Natural killer cell (primary cell): Measurements from ENCODE around the gene CENPB. TPM values are rescaled to one million over a fixed set of nuclear protein-coding genes. Genes with fewer than 3 reads are reported as not detected.

Source experiments
- ATAC-seq, 3 donors: fragments of 150-1000 bp in 2 of 3; fragments of 200-7000 bp in 1 of 3; cut with Tn5 transposase; 1 replicate in 1 of 3; 2 replicates in 2 of 3; pipeline ENCODE4 v1.10.0; 2021; ENCODE audit warnings: mild to moderate bottlenecking in 2 of 3, moderate library complexity in 2 of 3
- DNase-seq, 2 donors: peaks; one replicate each; pipeline versions ENCODE4 v3.0.0 to v3.0.0-alpha.2; 2013 to 2021; ENCODE audit warnings: mixed read lengths in 1 of 2
- H3K27ac ChIP-seq: one replicate; pipeline ENCODE4 v1.5.1; 2013; ENCODE audit warnings: mild to moderate bottlenecking, low read length
- H3K27me3 ChIP-seq: one replicate; pipeline ENCODE4 v1.6.1; 2013; ENCODE audit warnings: low read length; ENCODE audit not compliant: control insufficient read depth, insufficient read depth
- H3K36me3 ChIP-seq: one replicate; pipeline ENCODE4 v1.6.1; 2013; ENCODE audit warnings: low read length; ENCODE audit not compliant: control insufficient read depth, insufficient read depth
- H3K4me1 ChIP-seq: one replicate; pipeline ENCODE4 v1.6.1; 2013; ENCODE audit warnings: low read length; ENCODE audit not compliant: control insufficient read depth, insufficient read depth
- H3K4me3 ChIP-seq: one replicate; pipeline ENCODE4 v1.5.1; 2013; ENCODE audit warnings: low read length
- H3K9me3 ChIP-seq: one replicate; pipeline ENCODE4 v1.6.1; 2013; ENCODE audit warnings: low read length; ENCODE audit not compliant: control insufficient read depth, insufficient read depth
- H3K27ac Mint-ChIP-seq, 2 donors: one replicate each; pipeline ENCODE4 v1.8.0; 2022; ENCODE audit warnings: mild to moderate bottlenecking in 2 of 2, mixed read lengths in 2 of 2, moderate library complexity in 1 of 2
- H3K27me3 Mint-ChIP-seq, 2 donors: one replicate each; pipeline ENCODE4 v1.8.0; 2022; ENCODE audit warnings: low read depth in 2 of 2, mixed read lengths in 2 of 2
- H3K36me3 Mint-ChIP-seq: one replicate; pipeline ENCODE4 v1.8.0; 2022; ENCODE audit warnings: mixed read lengths
- H3K4me1 Mint-ChIP-seq, 2 donors: one replicate each; pipeline ENCODE4 v1.8.0; 2022; ENCODE audit warnings: mixed read lengths in 2 of 2
- H3K4me3 Mint-ChIP-seq: one replicate; pipeline ENCODE4 v1.8.0; 2022; ENCODE audit warnings: mild to moderate bottlenecking, moderate library complexity, mixed read lengths
- H3K9me3 Mint-ChIP-seq, 2 donors: one replicate each; pipeline ENCODE4 v1.8.0; 2022; ENCODE audit warnings: mixed read lengths in 2 of 2
- WGBS: methylation state at CpG from one replicate; pipeline ENCODE4 v1.1.7; 2013; ENCODE audit warnings: missing lambda C conversion rate; ENCODE audit not compliant: insufficient coverage; 5-methylcytosine and 5-hydroxymethylcytosine counted together
- intact Hi-C: fragments of 100-400 bp; cut with micrococcal nuclease; formaldehyde crosslinking; loops from one replicate; pipeline ENCODE4 v1.14.2; 2022
- total RNA-seq, 4 donors: library from RNA; stranded (reverse); fragments of 120-200 nt in 1 of 4; gene quantifications; one replicate each; pipeline versions ENCODE4 v1.2.3 to v1.2.4, GENCODE V29; 2013 to 2022
- TF ChIP-seq, protein P1 (sequence below): fragments of 200-600 bp; IDR thresholded peaks from one replicate; pipeline ENCODE4 v1.8.0; 2022; ENCODE audit warnings: antibody characterized with exemption

Gene CENPB
- total RNA-seq, 3 donors from 2014 or later (not counting 1 experiment from before 2014, with no cell fraction given) = 46.7 to 62.6 (median 55.4) TPM

DNA sequence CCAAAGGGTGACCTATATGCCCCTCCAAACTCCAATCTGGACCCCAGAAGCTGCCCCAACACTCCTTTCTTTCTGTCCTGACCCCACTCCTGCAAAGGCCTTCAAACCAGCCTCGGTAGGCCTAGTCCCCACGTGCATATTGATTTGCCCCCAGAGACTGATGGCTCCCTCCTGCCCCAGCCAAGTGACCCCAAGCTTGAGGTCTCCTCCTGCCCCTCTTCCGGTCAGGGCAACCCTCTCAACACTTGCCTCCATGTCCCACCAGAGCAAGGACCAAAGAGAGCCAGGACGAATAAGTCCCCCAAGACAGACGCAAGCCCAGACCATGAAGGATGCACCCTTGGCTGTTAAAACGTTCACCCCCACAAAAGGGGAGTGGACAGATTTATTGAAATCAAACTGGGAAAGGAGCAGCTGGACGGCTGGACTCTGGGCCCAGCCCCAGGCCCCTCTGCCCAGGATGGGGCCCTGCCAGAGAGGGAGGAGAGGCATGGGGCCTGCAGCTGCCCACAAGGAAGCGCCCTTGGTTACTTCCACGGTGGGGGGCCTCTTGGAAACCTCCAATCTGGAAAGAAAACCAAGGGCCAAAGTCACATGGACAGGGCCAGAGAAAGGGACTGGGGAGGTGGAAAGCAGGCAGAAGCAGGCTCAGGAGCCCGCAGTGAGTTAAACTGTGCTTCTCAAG, 2.9 kb downstream of the CENPB start:
- Mint-ChIP-seq H3K9me3 (no peaks in the 10 kb centered on the region), H3K27me3 (no peaks in the 10 kb centered on the region), H3K4me3 (no peak overlapping the region), H3K36me3 (no peaks in the 10 kb centered on the region), H3K4me1 (peaks cover 26 to 65% of the 10 kb centered on the region in 2 donors), H3K27ac (peak overlapping the region; percentile 26 to 82)
- intact Hi-C loops = loop anchor here (10.0 kb wide), 1 partner anchor 301 kb away; no protein-coding TSS in a partner anchor
- Histone ChIP-seq H3K27me3 (peaks cover 6% of the 10 kb centered on the region), H3K36me3 (no peaks in the 10 kb centered on the region), H3K9me3 (no peaks in the 10 kb centered on the region), H3K27ac (no peak overlapping the region), H3K4me1 (peaks cover 36% of the 10 kb centered on the region), H3K4me3 (no peak overlapping the region)
- ATAC-seq = no peak
- TF ChIP-seq, protein P1, sequence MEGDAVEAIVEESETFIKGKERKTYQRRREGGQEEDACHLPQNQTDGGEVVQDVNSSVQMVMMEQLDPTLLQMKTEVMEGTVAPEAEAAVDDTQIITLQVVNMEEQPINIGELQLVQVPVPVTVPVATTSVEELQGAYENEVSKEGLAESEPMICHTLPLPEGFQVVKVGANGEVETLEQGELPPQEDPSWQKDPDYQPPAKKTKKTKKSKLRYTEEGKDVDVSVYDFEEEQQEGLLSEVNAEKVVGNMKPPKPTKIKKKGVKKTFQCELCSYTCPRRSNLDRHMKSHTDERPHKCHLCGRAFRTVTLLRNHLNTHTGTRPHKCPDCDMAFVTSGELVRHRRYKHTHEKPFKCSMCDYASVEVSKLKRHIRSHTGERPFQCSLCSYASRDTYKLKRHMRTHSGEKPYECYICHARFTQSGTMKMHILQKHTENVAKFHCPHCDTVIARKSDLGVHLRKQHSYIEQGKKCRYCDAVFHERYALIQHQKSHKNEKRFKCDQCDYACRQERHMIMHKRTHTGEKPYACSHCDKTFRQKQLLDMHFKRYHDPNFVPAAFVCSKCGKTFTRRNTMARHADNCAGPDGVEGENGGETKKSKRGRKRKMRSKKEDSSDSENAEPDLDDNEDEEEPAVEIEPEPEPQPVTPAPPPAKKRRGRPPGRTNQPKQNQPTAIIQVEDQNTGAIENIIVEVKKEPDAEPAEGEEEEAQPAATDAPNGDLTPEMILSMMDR = no peak
- 92% methylated on average over 10 of the region's 10 CpGs for WGBS
- DNase-seq = no peak

DNA sequence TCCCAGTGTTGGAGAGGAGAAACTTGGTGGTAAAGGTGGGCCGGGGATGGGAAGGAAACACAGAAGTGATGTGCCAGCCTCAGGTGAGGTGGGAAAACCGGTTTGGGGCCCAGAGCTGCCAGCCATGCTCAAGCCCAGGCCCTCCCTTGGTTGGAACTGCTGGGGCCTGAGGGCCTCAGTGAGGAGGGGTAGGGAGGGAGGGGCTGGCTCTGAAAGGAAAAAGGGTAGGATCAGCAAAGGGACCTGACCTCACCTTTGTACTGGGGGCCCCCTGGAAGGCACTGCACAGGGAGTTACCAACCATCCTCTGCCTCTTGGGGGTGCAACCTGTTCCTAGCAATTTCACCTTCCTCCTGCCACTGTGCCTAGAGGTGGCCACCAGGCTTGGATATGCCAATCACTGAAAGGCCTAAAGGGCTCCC, 3.5 kb downstream of the CENPB start:
- H3K27me3 ChIP-seq = peaks cover 12% of the 10 kb centered on the region
- no peaks in the 10 kb centered on the region for H3K9me3 ChIP-seq
- H3K27ac ChIP-seq = no peak overlapping the region
- peaks cover 41% of the 10 kb centered on the region for H3K4me1 ChIP-seq
- Mint-ChIP-seq H3K9me3 (no peaks in the 10 kb centered on the region), H3K4me3 (no peak overlapping the region), H3K27ac (peak overlapping the region; percentile 26 to 82), H3K4me1 (peaks cover 23 to 67% of the 10 kb centered on the region in 2 donors), H3K27me3 (no peaks in the 10 kb centered on the region), H3K36me3 (no peaks in the 10 kb centered on the region)
- H3K4me3 ChIP-seq = no peak overlapping the region
- ATAC-seq (no peak), DNase-seq (peak in 1 of 2 donors; percentile 39)
- 91% methylated on average over 2 of the region's 2 CpGs for WGBS
- intact Hi-C loops = loop anchor here (10.0 kb wide), 1 partner anchor 302 kb away; no protein-coding TSS in a partner anchor
- H3K36me3 ChIP-seq = no peaks in the 10 kb centered on the region
- TF ChIP-seq, protein P1 = no peak

DNA sequence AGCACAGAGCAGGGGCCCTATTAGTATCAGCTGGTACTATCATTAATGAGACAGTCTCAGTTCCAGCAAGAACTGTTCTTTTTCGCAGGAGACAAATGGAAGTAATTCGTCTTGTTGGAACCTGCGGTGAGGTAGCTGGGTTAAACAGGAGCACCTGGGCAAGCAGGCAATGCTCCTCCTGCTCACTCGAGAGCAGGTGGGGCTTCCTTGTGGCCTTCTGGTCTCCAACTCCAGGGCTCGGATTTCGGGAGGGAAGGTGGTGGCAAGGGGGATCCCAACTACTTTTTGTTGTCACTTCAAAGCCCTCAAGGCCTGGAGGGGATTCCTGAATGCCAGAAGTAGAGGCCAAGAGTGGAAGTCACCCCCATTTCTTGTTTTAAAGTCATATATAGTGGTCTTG, 3.9 kb downstream of the CENPB start:
- Histone ChIP-seq H3K4me1 (peaks cover 43% of the 10 kb centered on the region), H3K27me3 (peaks cover 15% of the 10 kb centered on the region), H3K9me3 (no peaks in the 10 kb centered on the region), H3K4me3 (no peak overlapping the region), H3K27ac (no peak overlapping the region), H3K36me3 (no peaks in the 10 kb centered on the region)
- no peak overlapping the region for H3K4me3 Mint-ChIP-seq
- 92% methylated on average over 6 of the region's 6 CpGs for WGBS
- H3K9me3 Mint-ChIP-seq = no peaks in the 10 kb centered on the region
- no peaks in the 10 kb centered on the region for H3K27me3 Mint-ChIP-seq
- DNase-seq (no peak), ATAC-seq (no peak)
- TF ChIP-seq, protein P1 = no peak
- H3K27ac Mint-ChIP-seq = peak overlapping the region; percentile 64 to 82
- H3K4me1 Mint-ChIP-seq = peaks cover 22 to 65% of the 10 kb centered on the region in 2 donors
- no peaks in the 10 kb centered on the region for H3K36me3 Mint-ChIP-seq
- intact Hi-C loops = loop anchor here (10.0 kb wide), 1 partner anchor 302 kb away; no protein-coding TSS in a partner anchor
